WTC11 (cell line): ENCODE data around the gene DYNLT3. TPM values are rescaled to one million over a fixed set of nuclear protein-coding genes. Genes with fewer than 3 reads are reported as not detected.

ENCODE experiments used
- ATAC-seq: fragments of 200-7000 bp; cut with Tn5 transposase; 2 replicates; pipeline ENCODE4 v1.10.0; 2021; ENCODE audit warnings: mild to moderate bottlenecking, moderate library complexity
- CTCF ChIA-PET: fragments of 300-600 bp; sonication (Branson Sonifier 250); formaldehyde crosslinking; loops from one replicate; lab custom pipeline; 2021; ENCODE audit warnings: antibody characterized with exemption; lab: Charles Lee
- POLR2A ChIA-PET: fragments of 350-600 bp; sonication (Branson Sonifier 250); formaldehyde crosslinking; loops from one replicate; lab custom pipeline; 2021; ENCODE audit warnings: antibody characterized with exemption; lab: Charles Lee
- DNase-seq: peaks from one replicate; pipeline ENCODE4 v3.0.0; 2021; ENCODE audit warnings: low spot score
- H3K27ac Mint-ChIP-seq: 2 replicates; pipeline ENCODE4 v1.8.0; 2021; ENCODE audit warnings: mixed read lengths
- H3K27me3 Mint-ChIP-seq: 2 replicates; pipeline ENCODE4 v1.8.0; 2021; ENCODE audit warnings: low read depth, mild to moderate bottlenecking, moderate library complexity, mixed read lengths
- H3K36me3 Mint-ChIP-seq: 2 replicates; pipeline ENCODE4 v1.8.0; 2021; ENCODE audit warnings: mixed read lengths
- H3K4me1 Mint-ChIP-seq: 2 replicates; pipeline ENCODE4 v1.8.0; 2022; ENCODE audit warnings: mixed read lengths
- H3K4me3 Mint-ChIP-seq: 2 replicates; pipeline ENCODE4 v1.8.0; 2021; ENCODE audit warnings: mild to moderate bottlenecking, moderate library complexity, mixed read lengths
- H3K9me3 Mint-ChIP-seq: 2 replicates; pipeline ENCODE4 v1.8.0; 2021; ENCODE audit warnings: mixed read lengths
- ATF6 ChIP-seq: sonication (generic); formaldehyde crosslinking; IDR thresholded peaks from 2 replicates; pipeline ENCODE4 v1.8.1; 2023; ENCODE audit warnings: mild to moderate bottlenecking, missing genetic modification reagents
- CBFB ChIP-seq: sonication (generic); formaldehyde crosslinking; IDR thresholded peaks from 2 replicates; pipeline ENCODE4 v1.8.1; 2022; ENCODE audit warnings: mild to moderate bottlenecking, low read depth, missing genetic modification reagents
- CDX4 ChIP-seq: fragments of 250-450 bp; sonication (Bioruptor Pico); IDR thresholded peaks from 2 replicates; pipeline ENCODE4 v1.9.0; 2021; ENCODE audit warnings: moderate library complexity, mild to moderate bottlenecking, inconsistent platforms, borderline replicate concordance
- E2F4 ChIP-seq: sonication (generic); formaldehyde crosslinking; IDR thresholded peaks from 2 replicates; pipeline ENCODE4 v1.8.1; 2022; ENCODE audit warnings: low read depth, mild to moderate bottlenecking, moderate library complexity, missing genetic modification reagents, borderline replicate concordance
- E2F5 ChIP-seq: sonication (generic); formaldehyde crosslinking; IDR thresholded peaks from 2 replicates; pipeline ENCODE4 v1.8.1; 2022; ENCODE audit warnings: mild to moderate bottlenecking, moderate library complexity, missing genetic modification reagents
- ELF4 ChIP-seq: sonication (generic); formaldehyde crosslinking; IDR thresholded peaks from 2 replicates; pipeline ENCODE4 v1.8.1; 2022; ENCODE audit warnings: low read depth, mild to moderate bottlenecking, moderate library complexity, missing genetic modification reagents
- ERG ChIP-seq: fragments of 250-450 bp; sonication (Bioruptor Pico); IDR thresholded peaks from 2 replicates; pipeline ENCODE4 v1.8.0; 2021; ENCODE audit warnings: mild to moderate bottlenecking
- ESRRA ChIP-seq: sonication (generic); formaldehyde crosslinking; IDR thresholded peaks from 2 replicates; pipeline ENCODE4 v1.8.1; 2022; ENCODE audit warnings: mild to moderate bottlenecking, missing genetic modification reagents, borderline replicate concordance
- ETV6 ChIP-seq: sonication (generic); formaldehyde crosslinking; IDR thresholded peaks from 2 replicates; pipeline ENCODE4 v1.8.1; 2022; ENCODE audit warnings: mild to moderate bottlenecking, missing genetic modification reagents
- FOXJ3 ChIP-seq: sonication (generic); formaldehyde crosslinking; IDR thresholded peaks from 2 replicates; pipeline ENCODE4 v1.9.0; 2021; ENCODE audit warnings: missing genetic modification reagents, mild to moderate bottlenecking, borderline replicate concordance
- FOXP1 ChIP-seq: sonication (generic); formaldehyde crosslinking; IDR thresholded peaks from 2 replicates; pipeline ENCODE4 v1.8.0; 2022; ENCODE audit warnings: missing genetic modification reagents, mild to moderate bottlenecking, moderate library complexity, borderline replicate concordance
- GTF2I ChIP-seq: fragments of 250-450 bp; sonication (Bioruptor Pico); conservative IDR thresholded peaks from 2 replicates; pipeline ENCODE4 v1.4.0; 2021; ENCODE audit warnings: mild to moderate bottlenecking
- HMGA2 ChIP-seq: fragments of 250-450 bp; sonication (Bioruptor Pico); IDR thresholded peaks from 2 replicates; pipeline ENCODE4 v1.4.0; 2021; ENCODE audit warnings: mild to moderate bottlenecking, moderate library complexity
- IRF1 ChIP-seq: sonication (generic); formaldehyde crosslinking; IDR thresholded peaks from 2 replicates; pipeline ENCODE4 v1.8.0; 2023; ENCODE audit warnings: missing genetic modification reagents
- MAX ChIP-seq: sonication (generic); formaldehyde crosslinking; IDR thresholded peaks from 2 replicates; pipeline ENCODE4 v1.8.0; 2022; ENCODE audit warnings: mild to moderate bottlenecking, missing genetic modification reagents
- NFATC4 ChIP-seq: fragments of 250-450 bp; sonication (Bioruptor Pico); IDR thresholded peaks from 2 replicates; pipeline ENCODE4 v1.9.0; 2021; ENCODE audit warnings: mild to moderate bottlenecking
- NFYB ChIP-seq: sonication (generic); formaldehyde crosslinking; conservative IDR thresholded peaks from 2 replicates; pipeline ENCODE4 v1.8.0; 2022; ENCODE audit warnings: low read depth, missing genetic modification reagents
- PREB ChIP-seq: sonication (generic); formaldehyde crosslinking; IDR thresholded peaks from 2 replicates; pipeline ENCODE4 v1.8.1; 2022; ENCODE audit warnings: mild to moderate bottlenecking, missing genetic modification reagents, moderate library complexity, borderline replicate concordance
- TEAD4 ChIP-seq: sonication (generic); formaldehyde crosslinking; IDR thresholded peaks from 2 replicates; pipeline ENCODE4 v1.8.0; 2022; ENCODE audit warnings: mild to moderate bottlenecking, missing genetic modification reagents
- TP53 ChIP-seq: sonication (generic); formaldehyde crosslinking; IDR thresholded peaks from 2 replicates; pipeline ENCODE4 v1.8.1; 2023; ENCODE audit warnings: mild to moderate bottlenecking, missing genetic modification reagents
- ZNF121 ChIP-seq: sonication (generic); formaldehyde crosslinking; IDR thresholded peaks from 2 replicates; pipeline ENCODE4 v1.8.0; 2023; ENCODE audit warnings: missing genetic modification reagents
- ZNF219 ChIP-seq: sonication (generic); formaldehyde crosslinking; IDR thresholded peaks from 2 replicates; pipeline ENCODE4 v1.8.0; 2023; ENCODE audit warnings: missing genetic modification reagents, mild to moderate bottlenecking, borderline replicate concordance
- ZNF317 ChIP-seq: sonication (generic); formaldehyde crosslinking; IDR thresholded peaks from 2 replicates; pipeline ENCODE4 v1.8.1; 2023; ENCODE audit warnings: low read depth, mild to moderate bottlenecking, moderate library complexity, missing genetic modification reagents, borderline replicate concordance
- ZNF532 ChIP-seq: fragments of 250-450 bp; sonication (Bioruptor Pico); IDR thresholded peaks from 2 replicates; pipeline ENCODE4 v1.9.0; 2021; ENCODE audit warnings: mild to moderate bottlenecking, borderline replicate concordance
- ZNF671 ChIP-seq: fragments of 250-450 bp; sonication (Bioruptor Pico); IDR thresholded peaks from 2 replicates; pipeline ENCODE4 v1.8.0; 2021; ENCODE audit warnings: mild to moderate bottlenecking
- total RNA-seq: library from RNA; stranded (reverse); gene quantifications from 3 replicates; pipeline ENCODE4 v1.2.3, GENCODE V29; 2021

The DYNLT3 gene
- total RNA-seq, 1 experiment from 2014 or later = 5.1 TPM

- no peak for TF ChIP-seq ETV6 (CRISPR knock-in tag)
- TF ChIP-seq E2F4 (CRISPR knock-in tag) = no peak
- no peak for TF ChIP-seq ZNF532 (CRISPR knock-in tag)
- TF ChIP-seq ZNF219 = no peak
- TF ChIP-seq FOXP1 (CRISPR knock-in tag) = no peak
- TF ChIP-seq IRF1 (CRISPR knock-in tag) = no peak
- TF ChIP-seq CDX4 (CRISPR knock-in tag) = no peak
- no peak for TF ChIP-seq ERG (CRISPR knock-in tag)
- TF ChIP-seq ELF4 (CRISPR knock-in tag) = no peak
- no peak for TF ChIP-seq TEAD4
- no peak for TF ChIP-seq ZNF121 (CRISPR knock-in tag)
- TF ChIP-seq ZNF671 (CRISPR knock-in tag) = no peak
- no peak for TF ChIP-seq E2F5 (CRISPR knock-in tag)
- TF ChIP-seq, all 79 proteins: peak for 0
- ChIA-PET CTCF (no interaction called here), POLR2A (no interaction called here)
- Mint-ChIP-seq H3K36me3 (no peaks in the 10 kb centered on the region), H3K27ac (no peak overlapping the region), H3K27me3 (no peaks in the 10 kb centered on the region), H3K4me3 (no peak overlapping the region), H3K4me1 (peaks cover 24% of the 10 kb centered on the region), H3K9me3 (no peaks in the 10 kb centered on the region)
- DNase-seq (no peak), ATAC-seq (no peak)
Measured at GRCh38 chrX:37894725-37895124, 47.4 kb upstream of the DYNLT3 start.

- DNase-seq = no peak
- Mint-ChIP-seq H3K4me1 (no peaks in the 10 kb centered on the region), H3K27me3 (peaks cover 3% of the 10 kb centered on the region), H3K9me3 (no peaks in the 10 kb centered on the region), H3K36me3 (no peaks in the 10 kb centered on the region), H3K27ac (no peak overlapping the region), H3K4me3 (no peak overlapping the region)
- ATAC-seq = no peak
- ChIA-PET POLR2A (no interaction called here), CTCF (no interaction called here)
- no peak for TF ChIP-seq TP53 (CRISPR knock-in tag)
- no peak for TF ChIP-seq ESRRA
- no peak for TF ChIP-seq MAX
- no peak for TF ChIP-seq GTF2I (CRISPR knock-in tag)
- no peak for TF ChIP-seq CBFB
- no peak for TF ChIP-seq NFYB (CRISPR knock-in tag)
- TF ChIP-seq HMGA2 = no peak
- no peak for TF ChIP-seq NFATC4 (CRISPR knock-in tag)
- no peak for TF ChIP-seq ATF6 (CRISPR knock-in tag)
- TF ChIP-seq PREB (CRISPR knock-in tag) = no peak
- TF ChIP-seq FOXJ3 = no peak
- TF ChIP-seq ZNF317 (CRISPR knock-in tag) = no peak
Measured at GRCh38 chrX:37888010-37888409, 40.6 kb upstream of the DYNLT3 start.
